Activated CD8-positive, alpha-beta T cell treated with anti-CD3 and anti-CD28 coated beads for 36 hours (primary cell): ENCODE data around the gene PLEKHA7. TPM values are rescaled to one million over a fixed set of nuclear protein-coding genes. Genes with fewer than 3 reads are reported as not detected.
A peak's percentile ranks its signal among the peaks of the same experiment; 100 is the strongest.

Source experiments
- ATAC-seq: fragments of 200-7000 bp; cut with Tn5 transposase; one replicate; pipeline ENCODE4 v1.10.0; 2021; ENCODE audit warnings: mild to moderate bottlenecking, moderate library complexity
- CTCF ChIA-PET: fragments of 350-600 bp; sonication (Branson Sonifier 250); formaldehyde crosslinking; loops from one replicate; lab custom pipeline; 2021; ENCODE audit warnings: antibody characterized with exemption; lab: Charles Lee
- POLR2A ChIA-PET: fragments of 350-600 bp; sonication (Branson Sonifier 250); formaldehyde crosslinking; loops from one replicate; lab custom pipeline; 2021; ENCODE audit warnings: antibody characterized with exemption; lab: Charles Lee
- DNase-seq: peaks from one replicate; pipeline ENCODE4 v3.0.0-alpha.2; 2020
- H3K27ac Mint-ChIP-seq: one replicate; pipeline ENCODE4 v1.8.0; 2021; ENCODE audit warnings: mild to moderate bottlenecking, mixed read lengths
- H3K27me3 Mint-ChIP-seq: one replicate; pipeline ENCODE4 v1.8.0; 2021; ENCODE audit warnings: mixed read lengths
- H3K36me3 Mint-ChIP-seq: one replicate; pipeline ENCODE4 v1.8.0; 2021; ENCODE audit warnings: low read depth, mixed read lengths
- H3K4me1 Mint-ChIP-seq: one replicate; pipeline ENCODE4 v1.8.0; 2021; ENCODE audit warnings: low read depth, mixed read lengths
- H3K4me3 Mint-ChIP-seq: one replicate; pipeline ENCODE4 v1.8.0; 2021; ENCODE audit warnings: mild to moderate bottlenecking, moderate library complexity, mixed read lengths
- H3K9me3 Mint-ChIP-seq: one replicate; pipeline ENCODE4 v1.8.0; 2021; ENCODE audit warnings: mixed read lengths
- CTCF ChIP-seq: fragments of 200-600 bp; IDR thresholded peaks from one replicate; pipeline ENCODE4 v1.8.0; 2022; ENCODE audit warnings: antibody characterized with exemption, mild to moderate bottlenecking
- intact Hi-C: fragments of 100-400 bp; cut with micrococcal nuclease; formaldehyde crosslinking; loops from one replicate; pipeline ENCODE4 v1.10.0; 2022
- total RNA-seq, 2 experiments: library from RNA; stranded (reverse); gene quantifications; one replicate each; pipeline ENCODE4 v1.2.3, GENCODE V29; 2021

Gene PLEKHA7
- total RNA-seq, 2 experiments from 2014 or later: 6.0 to 6.6 TPM

GRCh38 chr11:16841984-16842383 is 172.2 kb downstream of the PLEKHA7 start:
- Mint-ChIP-seq H3K9me3 (no peaks in the 10 kb centered on the region), H3K36me3 (no peaks in the 10 kb centered on the region), H3K27ac (no peak overlapping the region), H3K27me3 (no peaks in the 10 kb centered on the region), H3K4me1 (no peaks in the 10 kb centered on the region), H3K4me3 (no peak overlapping the region)
- intact Hi-C loops: no loop called here
- ChIA-PET CTCF (interaction anchor here (2.0 kb wide), 1 partner anchor 56 kb away, joined by 5 read pairs; no protein-coding TSS in a partner anchor), POLR2A (interaction anchor here (1.3 kb wide), 1 partner anchor 9 kb away, joined by 4 read pairs; no protein-coding TSS in a partner anchor)
- DNase-seq (no peak), ATAC-seq (no peak)
- TF ChIP-seq CTCF: no peak

GRCh38 chr11:16841481-16841880 is 172.7 kb downstream of the PLEKHA7 start:
- CTCF ChIA-PET: no interaction called here

GRCh38 chr11:16840951-16841350 is 173.3 kb downstream of the PLEKHA7 start:
- intact Hi-C loops: no loop called here
- no peaks in the 10 kb centered on the region for H3K27me3 Mint-ChIP-seq
- no peaks in the 10 kb centered on the region for H3K9me3 Mint-ChIP-seq
- no peak for ATAC-seq
- H3K4me3 Mint-ChIP-seq: no peak overlapping the region
- ChIA-PET POLR2A (no interaction called here), CTCF (no interaction called here)
- no peaks in the 10 kb centered on the region for H3K4me1 Mint-ChIP-seq
- TF ChIP-seq CTCF: no peak
- no peak for DNase-seq
- no peaks in the 10 kb centered on the region for H3K36me3 Mint-ChIP-seq
- H3K27ac Mint-ChIP-seq: no peak overlapping the region

More at GRCh38 chr11:16841481-16841880, 172.7 kb downstream of the PLEKHA7 start:
- ATAC-seq (no peak), DNase-seq (no peak)
- H3K27me3 Mint-ChIP-seq: no peaks in the 10 kb centered on the region
- intact Hi-C loops: no loop called here
- H3K27ac Mint-ChIP-seq: no peak overlapping the region
- no peaks in the 10 kb centered on the region for H3K36me3 Mint-ChIP-seq
- H3K4me3 Mint-ChIP-seq: no peak overlapping the region
- H3K9me3 Mint-ChIP-seq: no peaks in the 10 kb centered on the region
- POLR2A ChIA-PET: interaction anchor here (1.3 kb wide), 1 partner anchor 9 kb away, joined by 4 read pairs; no protein-coding TSS in a partner anchor
- no peak for TF ChIP-seq CTCF
- no peaks in the 10 kb centered on the region for H3K4me1 Mint-ChIP-seq

- no peaks in the 10 kb centered on the region for H3K27me3 Mint-ChIP-seq
- H3K4me1 Mint-ChIP-seq: no peaks in the 10 kb centered on the region
- ChIA-PET POLR2A (no interaction called here), CTCF (interaction anchor here (1.2 kb wide), 1 partner anchor 19 kb away, joined by 4 read pairs; no protein-coding TSS in a partner anchor)
- TF ChIP-seq CTCF: no peak
- intact Hi-C loops: no loop called here
- DNase-seq (no peak), ATAC-seq (peak; percentile 13)
- H3K27ac Mint-ChIP-seq: no peak overlapping the region
- H3K4me3 Mint-ChIP-seq: no peak overlapping the region
- H3K36me3 Mint-ChIP-seq: no peaks in the 10 kb centered on the region
- no peaks in the 10 kb centered on the region for H3K9me3 Mint-ChIP-seq
These were observed 174.4 kb downstream of the PLEKHA7 start for GRCh38 chr11:16839821-16840220.

GRCh38 chr11:16834384-16834783 is 179.8 kb downstream of the PLEKHA7 start:
- H3K9me3 Mint-ChIP-seq: no peaks in the 10 kb centered on the region
- TF ChIP-seq CTCF: no peak
- intact Hi-C loops: no loop called here
- H3K4me3 Mint-ChIP-seq: no peak overlapping the region
- H3K27ac Mint-ChIP-seq: no peak overlapping the region
- CTCF ChIA-PET: interaction anchor here (1.3 to 6.8 kb wide), 3 partner anchors 11 to 60 kb away, joined by 3 to 45 read pairs (median 3); no protein-coding TSS in a partner anchor
- no peaks in the 10 kb centered on the region for H3K36me3 Mint-ChIP-seq
- peaks cover 6% of the 10 kb centered on the region for H3K4me1 Mint-ChIP-seq
- POLR2A ChIA-PET: no interaction called here
- no peaks in the 10 kb centered on the region for H3K27me3 Mint-ChIP-seq
- DNase-seq (no peak), ATAC-seq (no peak)
